Keratinocyte (primary cell): ENCODE data around the gene TNPO2. TPM values are rescaled to one million over a fixed set of nuclear protein-coding genes. Genes with fewer than 3 reads are reported as not detected.

Experiments
- DNase-seq: peaks from one replicate; pipeline ENCODE4 v3.0.0-alpha.2; 2011; ENCODE audit warnings: low read depth, missing footprints, low spot score
- FAIRE-seq: peaks from 2 replicates; lab custom pipeline; 2011; peaks lifted over from hg19 to GRCh38; lab: Jason Lieb, UNC
- H2AFZ ChIP-seq: 2 replicates; pipeline ENCODE4 v1.6.0; 2012; ENCODE audit warnings: low read length, control low read depth, inconsistent platforms; ENCODE audit not compliant: control insufficient read depth
- H3K27ac ChIP-seq: 2 replicates; pipeline ENCODE4 v1.5.1; 2011; ENCODE audit warnings: low read length; ENCODE audit not compliant: control insufficient read depth, insufficient read depth
- H3K27me3 ChIP-seq: 3 replicates; pipeline ENCODE4 v1.6.0; 2011; ENCODE audit warnings: low read length; ENCODE audit not compliant: control insufficient read depth, insufficient read depth; ENCODE audit errors: extremely low read depth
- H3K36me3 ChIP-seq, 2 experiments: 2 replicates in 1 of 2; 3 replicates in 1 of 2; pipeline ENCODE4 v1.5.1; 2011; ENCODE audit warnings: low read length in 2 of 2, mild to moderate bottlenecking in 1 of 2; ENCODE audit not compliant: control insufficient read depth in 2 of 2, insufficient read depth in 2 of 2; ENCODE audit errors: extremely low read depth in 1 of 2
- H3K4me1 ChIP-seq: 3 replicates; pipeline ENCODE4 v1.5.1; 2011; ENCODE audit warnings: low read length; ENCODE audit not compliant: control insufficient read depth, insufficient read depth; ENCODE audit errors: extremely low read depth
- H3K4me2 ChIP-seq: 3 replicates; pipeline ENCODE4 v1.6.0; 2011; ENCODE audit warnings: low read depth, low read length; ENCODE audit not compliant: control insufficient read depth, insufficient read depth; ENCODE audit errors: extremely low read depth
- H3K4me3 ChIP-seq, 3 experiments: fragments of 200-600 bp in 1 of 3; sonication (generic) in 1 of 3; 2 replicates in 2 of 3; 3 replicates in 1 of 3; pipeline ENCODE4 v1.5.1; 2011 to 2016; ENCODE audit warnings: low read length in 3 of 3, mild to moderate bottlenecking in 3 of 3, control low read depth in 2 of 3, inconsistent platforms in 1 of 3, low read depth in 1 of 3, mixed read lengths in 1 of 3, mixed run types in 1 of 3, moderate library complexity in 1 of 3; ENCODE audit not compliant: control insufficient read depth in 2 of 3, insufficient read depth in 2 of 3; ENCODE audit errors: extremely low read depth in 1 of 3
- H3K79me2 ChIP-seq: 2 replicates; pipeline ENCODE4 v1.6.0; 2012; ENCODE audit warnings: low read length; ENCODE audit not compliant: control insufficient read depth, insufficient read depth
- H3K9ac ChIP-seq: 3 replicates; pipeline ENCODE4 v1.6.0; 2011; ENCODE audit warnings: low read length; ENCODE audit not compliant: control insufficient read depth, insufficient read depth; ENCODE audit errors: extremely low read depth
- H3K9me1 ChIP-seq: 3 replicates; pipeline ENCODE4 v1.6.0; 2011; ENCODE audit warnings: low read length; ENCODE audit not compliant: control insufficient read depth, insufficient read depth; ENCODE audit errors: extremely low read depth
- H3K9me3 ChIP-seq: 2 replicates; pipeline ENCODE4 v1.5.1; 2012; ENCODE audit warnings: low read depth, low read length; ENCODE audit not compliant: control insufficient read depth
- H4K20me1 ChIP-seq: 3 replicates; pipeline ENCODE4 v1.6.0; 2011; ENCODE audit warnings: low read length; ENCODE audit not compliant: control insufficient read depth, insufficient read depth; ENCODE audit errors: extremely low read depth
- EZH2 ChIP-seq: IDR thresholded peaks from one replicate; pipeline ENCODE4 v1.6.1; 2012; ENCODE audit warnings: inconsistent platforms, mild to moderate bottlenecking, low read length, moderate library complexity
- dilution Hi-C: fragments of 300-500 bp; cut with MboI; formaldehyde crosslinking; loops from one replicate; pipeline ENCODE4 v1.7.0; 2020; ENCODE audit warnings: low sequenced_read_pairs; ENCODE audit not compliant: extremely low pct_ligation_motif_present
- polyA minus RNA-seq, 3 experiments: library from RNA; depleted of rRNA, polyadenylated mRNA; stranded (reverse); fragments of >200 nt; gene quantifications; 1 replicate in 1 of 3; 2 replicates in 1 of 3; 3 replicates in 1 of 3; pipeline ENCODE4 v1.2.3, GENCODE V29; 2011
- polyA plus RNA-seq, 5 experiments: library from polyadenylated mRNA; depleted of rRNA in 3 of 5; stranded (reverse) in 3 of 5; stranded (forward) in 1 of 5; unstranded in 1 of 5; fragments of >200 nt; gene quantifications; 1 replicate in 1 of 5; 2 replicates in 3 of 5; 3 replicates in 1 of 5; pipeline versions ENCODE4 v1.2.1 to v1.2.3, GENCODE V29; 2011 to 2012; ENCODE audit warnings: missing spikeins in 2 of 5, low read depth in 1 of 5, low replicate concordance in 1 of 5
- TF ChIP-seq, protein P1 (sequence below), 3 experiments: IDR thresholded peaks in 1 of 3; conservative IDR thresholded peaks in 1 of 3; optimal IDR thresholded peaks in 1 of 3; 2 replicates in 2 of 3; 3 replicates in 1 of 3; pipeline versions ENCODE3 to v1.5.1; 2011; ENCODE audit warnings: low read length in 3 of 3, mild to moderate bottlenecking in 3 of 3, moderate library complexity in 2 of 3, control low read depth in 1 of 3, inconsistent platforms in 1 of 3; ENCODE audit not compliant: insufficient read depth in 2 of 3; ENCODE audit errors: extremely low read depth in 1 of 3

The TNPO2 gene
- polyA plus RNA-seq (75.3 to 115 TPM (median 105 TPM) in 3 replicates), polyA minus RNA-seq (169 to 257 TPM (median 237 TPM) in 3 replicates)
- 61.0 TPM for polyA plus RNA-seq (2011; ENCODE audit: low read depth)
- polyA plus RNA-seq (2011; cell fraction: cytosol; rRNA removed): 53.4 and 68.4 TPM in 2 replicates
- polyA plus RNA-seq (2011; cell fraction: nucleus; rRNA removed): 201 and 227 TPM in 2 replicates
- 34.5 and 56.6 TPM in 2 replicates for polyA plus RNA-seq (2012; ENCODE audit: low replicate concordance)
- polyA minus RNA-seq (2011; cell fraction: cytosol; rRNA and poly(A)+ RNA removed): 162 TPM
- polyA minus RNA-seq (2011; cell fraction: nucleus; rRNA and poly(A)+ RNA removed): 171 and 198 TPM in 2 replicates

DNA sequence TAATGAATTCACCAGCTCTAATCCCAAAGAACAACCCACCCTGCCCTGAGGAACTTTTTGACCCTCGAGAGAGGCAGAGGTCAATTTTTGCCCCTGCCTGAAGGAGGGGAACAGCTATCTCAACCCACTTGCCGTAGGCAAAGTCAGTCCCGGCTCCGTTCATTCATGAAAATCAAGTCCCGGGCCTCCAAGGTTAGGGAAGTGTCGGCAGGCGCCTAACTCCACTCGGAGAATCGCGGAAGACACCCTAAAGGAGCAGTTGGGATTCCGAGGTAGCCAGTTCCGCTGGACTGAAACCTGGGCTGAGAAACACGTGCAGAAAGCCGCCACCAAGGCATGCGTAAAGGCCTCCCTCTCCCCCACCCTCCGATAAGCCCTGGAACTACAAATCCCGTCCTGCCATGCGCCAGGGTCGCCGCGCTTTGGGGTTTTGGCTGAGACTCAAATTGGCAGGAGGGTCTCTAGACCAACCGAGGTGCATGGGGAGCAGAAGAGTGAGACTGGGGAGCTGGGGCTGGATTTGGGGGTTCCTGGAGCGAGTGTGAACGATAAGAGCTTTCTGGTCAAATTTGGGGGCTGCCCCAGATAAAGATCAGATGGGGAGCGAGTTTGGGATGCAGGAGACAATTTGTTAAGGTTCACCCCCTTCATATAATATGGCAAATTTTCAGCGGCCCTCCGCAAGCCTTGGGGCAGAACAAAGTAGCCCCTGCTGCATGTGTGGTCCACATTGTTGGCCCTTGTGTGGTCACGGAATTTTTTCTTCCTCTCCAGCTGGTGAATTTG lies at the start of gene TNPO2:
Gene TNPO2, minus strand, starts transcription at position 292 of the 786 bp plus-strand sequence. CDS start 2,955 bp downstream, outside the sequence.
- Histone ChIP-seq H3K27ac (peak within 1 kb of the TSS; percentile 93), H3K4me2 (peak within 1 kb of the TSS; percentile 84), H3K4me3 (peak within 1 kb of the TSS; percentile 77 to 92 (median 90)), H3K36me3 (peaks cover 5 to 18% of the 10 kb centered on the region in 2 experiments), H3K27me3 (no peaks in the 10 kb centered on the region), H2AFZ (peak within 1 kb of the TSS; percentile 34), H3K79me2 (peaks cover 48% of the 10 kb centered on the region), H3K9ac (peak within 1 kb of the TSS; percentile 90), H3K9me1 (no peaks in the 10 kb centered on the region), H3K4me1 (peaks cover 21% of the 10 kb centered on the region), H3K9me3 (no peaks in the 10 kb centered on the region), H4K20me1 (peaks cover 5% of the 10 kb centered on the region)
- DNase-seq (no peak), FAIRE-seq (peak; percentile 41)
- dilution Hi-C loops: no loop called here
- TF ChIP-seq, protein P1, sequence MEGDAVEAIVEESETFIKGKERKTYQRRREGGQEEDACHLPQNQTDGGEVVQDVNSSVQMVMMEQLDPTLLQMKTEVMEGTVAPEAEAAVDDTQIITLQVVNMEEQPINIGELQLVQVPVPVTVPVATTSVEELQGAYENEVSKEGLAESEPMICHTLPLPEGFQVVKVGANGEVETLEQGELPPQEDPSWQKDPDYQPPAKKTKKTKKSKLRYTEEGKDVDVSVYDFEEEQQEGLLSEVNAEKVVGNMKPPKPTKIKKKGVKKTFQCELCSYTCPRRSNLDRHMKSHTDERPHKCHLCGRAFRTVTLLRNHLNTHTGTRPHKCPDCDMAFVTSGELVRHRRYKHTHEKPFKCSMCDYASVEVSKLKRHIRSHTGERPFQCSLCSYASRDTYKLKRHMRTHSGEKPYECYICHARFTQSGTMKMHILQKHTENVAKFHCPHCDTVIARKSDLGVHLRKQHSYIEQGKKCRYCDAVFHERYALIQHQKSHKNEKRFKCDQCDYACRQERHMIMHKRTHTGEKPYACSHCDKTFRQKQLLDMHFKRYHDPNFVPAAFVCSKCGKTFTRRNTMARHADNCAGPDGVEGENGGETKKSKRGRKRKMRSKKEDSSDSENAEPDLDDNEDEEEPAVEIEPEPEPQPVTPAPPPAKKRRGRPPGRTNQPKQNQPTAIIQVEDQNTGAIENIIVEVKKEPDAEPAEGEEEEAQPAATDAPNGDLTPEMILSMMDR (optimal IDR thresholded peaks at IDR 0.05 in 1 of 3, IDR thresholded peaks at IDR 0.05 in 1 of 3, conservative IDR thresholded peaks at IDR 0.05 in 1 of 3; ENCODE audit: extremely low read depth in 1 of 3, insufficient read depth in 2 of 3, low read length in 3 of 3): no peak
- TF ChIP-seq EZH2: no peak

GRCh38 chr19:12772323-12772722 lies 48.6 kb upstream of the TNPO2 start:
- Histone ChIP-seq H2AFZ (no peak overlapping the region), H4K20me1 (peaks cover 3% of the 10 kb centered on the region), H3K27me3 (no peaks in the 10 kb centered on the region), H3K9me3 (no peaks in the 10 kb centered on the region), H3K9me1 (no peaks in the 10 kb centered on the region), H3K4me3 (no peak overlapping the region), H3K4me1 (peaks cover 9% of the 10 kb centered on the region), H3K27ac (no peak overlapping the region), H3K36me3 (peaks cover 19 to 27% of the 10 kb centered on the region in 2 experiments), H3K9ac (no peak overlapping the region), H3K79me2 (peaks cover 3% of the 10 kb centered on the region), H3K4me2 (no peak overlapping the region)
- no peak for FAIRE-seq
- dilution Hi-C loops: no loop called here
- TF ChIP-seq, protein P1 (optimal IDR thresholded peaks at IDR 0.05 in 1 of 3, IDR thresholded peaks at IDR 0.05 in 1 of 3, conservative IDR thresholded peaks at IDR 0.05 in 1 of 3; ENCODE audit: extremely low read depth in 1 of 3, insufficient read depth in 2 of 3, low read length in 3 of 3): no peak
- no peak for TF ChIP-seq EZH2
- DNase-seq: no peak
